B cell (primary cell): ENCODE measurements around the gene AKR7A2. TPM values are rescaled to one million over a fixed set of nuclear protein-coding genes. Genes with fewer than 3 reads are reported as not detected.
A peak's percentile ranks its signal among the peaks of the same experiment; 100 is the strongest.

Experiments
- ATAC-seq: fragments of 200-7000 bp; cut with Tn5 transposase; one replicate; pipeline ENCODE4 v1.10.0; 2021; ENCODE audit warnings: low read depth, mild to moderate bottlenecking, moderate number of reproducible peaks, moderate library complexity
- CTCF ChIA-PET: fragments of 350-600 bp; sonication (Branson Sonifier 250); formaldehyde crosslinking; loops from one replicate; lab custom pipeline; 2021; ENCODE audit warnings: antibody characterized with exemption, inconsistent platforms; lab: Charles Lee
- POLR2A ChIA-PET: fragments of 350-600 bp; sonication (Branson Sonifier 250); formaldehyde crosslinking; loops from one replicate; lab custom pipeline; 2021; ENCODE audit warnings: antibody characterized with exemption; lab: Charles Lee
- DNase-seq: peaks from one replicate; pipeline ENCODE4 v3.0.0; 2013
- H2AFZ ChIP-seq: 2 replicates; pipeline ENCODE4 v1.6.1; 2012; ENCODE audit warnings: mild to moderate bottlenecking, low read depth, low read length; ENCODE audit not compliant: insufficient read depth, poor library complexity, severe bottlenecking
- H3K27ac ChIP-seq, 2 donors: 1 replicate in 1 of 2; 2 replicates in 1 of 2; pipeline ENCODE4 v1.5.1; 2012 to 2013; ENCODE audit warnings: low read length in 2 of 2, mild to moderate bottlenecking in 2 of 2, moderate library complexity in 1 of 2
- H3K27me3 ChIP-seq, 4 experiments: fragments of 200-600 bp in 1 of 4; sonication (generic) in 1 of 4; replicated peaks in 1 of 4; 1 replicate in 2 of 4; 2 replicates in 2 of 4; pipeline versions ENCODE4 v1.6.1 to v1.7.0; 2013 to 2016; ENCODE audit warnings: low read length in 3 of 4, mild to moderate bottlenecking in 2 of 4, mixed read lengths in 1 of 4, moderate library complexity in 1 of 4; ENCODE audit not compliant: insufficient read depth in 4 of 4, control insufficient read depth in 3 of 4; ENCODE audit errors: control extremely low read depth in 1 of 4
- H3K36me3 ChIP-seq, 2 experiments: replicated peaks in 1 of 2; 1 replicate in 1 of 2; 2 replicates in 1 of 2; pipeline versions ENCODE4 v1.6.1 to v1.7.1; 2013; ENCODE audit warnings: low read length in 1 of 2; ENCODE audit not compliant: insufficient read depth in 2 of 2, control insufficient read depth in 1 of 2; ENCODE audit errors: control extremely low read depth in 1 of 2, extremely low read depth in 1 of 2
- H3K4me1 ChIP-seq, 2 donors: fragments of 200-600 bp in 1 of 2; sonication (generic) in 1 of 2; 1 replicate in 1 of 2; 2 replicates in 1 of 2; pipeline versions ENCODE4 v1.5.1 to v1.6.1; 2013 to 2017; ENCODE audit warnings: low read length in 2 of 2; ENCODE audit not compliant: control insufficient read depth in 2 of 2, insufficient read depth in 2 of 2
- H3K4me2 ChIP-seq: replicated peaks from 2 replicates; pipeline ENCODE3; 2012; ENCODE audit warnings: mild to moderate bottlenecking, low read depth, low read length; ENCODE audit not compliant: poor library complexity, severe bottlenecking
- H3K4me3 ChIP-seq, 5 experiments: fragments of 200-600 bp in 1 of 5; sonication (generic) in 1 of 5; 1 replicate in 3 of 5; 2 replicates in 2 of 5; pipeline versions ENCODE4 v1.5.1 to v1.7.0; 2011 to 2016; ENCODE audit warnings: low read length in 4 of 5, mild to moderate bottlenecking in 4 of 5, low read depth in 2 of 5, control low read depth in 1 of 5, moderate library complexity in 1 of 5; ENCODE audit not compliant: insufficient read depth in 1 of 5; ENCODE audit errors: control extremely low read depth in 1 of 5, extremely low read depth in 1 of 5
- H3K79me2 ChIP-seq: fragments of 200-600 bp; sonication (generic); one replicate; pipeline ENCODE4 v1.6.0; 2016; ENCODE audit warnings: low read length; ENCODE audit not compliant: control insufficient read depth, insufficient read depth
- H3K9ac ChIP-seq: fragments of 200-600 bp; sonication (generic); 2 replicates; pipeline ENCODE4 v1.6.1; 2017; ENCODE audit warnings: mild to moderate bottlenecking, low read length, moderate library complexity
- H3K9me3 ChIP-seq, 3 donors: one replicate each; pipeline versions ENCODE4 v1.6.1 to v1.7.1; 2013; ENCODE audit warnings: low read length in 2 of 3; ENCODE audit not compliant: control insufficient read depth in 2 of 3, insufficient read depth in 1 of 3; ENCODE audit errors: control extremely low read depth in 1 of 3
- H4K20me1 ChIP-seq: 2 replicates; pipeline ENCODE4 v1.6.0; 2012; ENCODE audit warnings: mild to moderate bottlenecking, low read length; ENCODE audit not compliant: insufficient read depth, control insufficient read depth, poor library complexity, severe bottlenecking
- H3K27ac Mint-ChIP-seq: one replicate; pipeline ENCODE4 v1.8.0; 2021; ENCODE audit warnings: mixed read lengths
- H3K27me3 Mint-ChIP-seq: one replicate; pipeline ENCODE4 v1.8.0; 2021; ENCODE audit warnings: mixed read lengths
- H3K4me1 Mint-ChIP-seq: one replicate; pipeline ENCODE4 v1.8.0; 2021; ENCODE audit warnings: mixed read lengths
- H3K4me3 Mint-ChIP-seq: one replicate; pipeline ENCODE4 v1.8.0; 2021; ENCODE audit warnings: mixed read lengths
- H3K9me3 Mint-ChIP-seq: one replicate; pipeline ENCODE4 v1.8.0; 2022; ENCODE audit warnings: mixed read lengths; ENCODE audit not compliant: insufficient read depth
- CTCF ChIP-seq: fragments of 200-600 bp; IDR thresholded peaks from one replicate; pipeline ENCODE4 v1.8.0; 2022; ENCODE audit warnings: antibody characterized with exemption, mild to moderate bottlenecking
- EZH2 ChIP-seq: IDR thresholded peaks from 2 replicates; pipeline ENCODE4 v1.6.1; 2012; ENCODE audit warnings: borderline replicate concordance, low read depth, mild to moderate bottlenecking, moderate library complexity, low read length; ENCODE audit not compliant: insufficient read depth, poor library complexity, severe bottlenecking
- WGBS: methylation state at CpG from one replicate; pipeline ENCODE4 v1.1.5; 2013; ENCODE audit warnings: missing lambda C conversion rate; ENCODE audit not compliant: insufficient coverage; 5-methylcytosine and 5-hydroxymethylcytosine counted together
- intact Hi-C: fragments of 100-400 bp; cut with micrococcal nuclease; formaldehyde crosslinking; loops from one replicate; pipeline ENCODE4 v1.10.0; 2022
- polyA minus RNA-seq: library from RNA; depleted of rRNA, polyadenylated mRNA; stranded (reverse); fragments of >200 nt; gene quantifications from 2 replicates; pipeline ENCODE4 v1.2.3, GENCODE V29; 2012
- polyA plus RNA-seq: library from polyadenylated mRNA; depleted of rRNA; stranded (reverse); fragments of >200 nt; gene quantifications from 2 replicates; pipeline ENCODE4 v1.2.3, GENCODE V29; 2012
- total RNA-seq, 2 donors: library from RNA; stranded (reverse); fragments of 120-200 nt in 1 of 2; gene quantifications; 1 replicate in 1 of 2; 2 replicates in 1 of 2; pipeline versions ENCODE4 v1.2.3 to v1.2.4, GENCODE V29; 2013 to 2022

The AKR7A2 gene
- 32.1 and 36.9 TPM in 2 replicates for total RNA-seq
- 31.5 TPM for total RNA-seq (2013)
- polyA plus RNA-seq, result 11.3 and 23.7 TPM in 2 replicates
- polyA minus RNA-seq, result 31.8 and 37.2 TPM in 2 replicates

- H3K4me1 ChIP-seq, result peaks cover 55 to 58% of the 10 kb centered on the region in 2 donors
- H3K27me3 ChIP-seq, result no peaks in the 10 kb centered on the region
- Mint-ChIP-seq H3K27me3 (no peaks in the 10 kb centered on the region), H3K9me3 (no peaks in the 10 kb centered on the region), H3K4me3 (peak within 1 kb of the TSS; percentile 88), H3K27ac (peak within 1 kb of the TSS; percentile 75), H3K4me1 (peaks cover 57% of the 10 kb centered on the region)
- H3K4me3 ChIP-seq, result peak within 1 kb of the TSS; percentile 26 to 91 (median 79)
- POLR2A ChIA-PET, result no interaction called here
- H3K79me2 ChIP-seq, result peaks cover 16% of the 10 kb centered on the region
- DNase-seq (peak; percentile 93), ATAC-seq (peak; percentile 89)
- TF ChIP-seq CTCF, result no peak
- no peak for TF ChIP-seq EZH2
- peak within 1 kb of the TSS; percentile 95 for H3K4me2 ChIP-seq
- under 1% methylated on average over 105 of the region's 105 CpGs for WGBS
- intact Hi-C loops, result loop anchor here (1.0 to 5.0 kb wide), 6 partner anchors 24 to 285 kb away; partner anchors contain the start of genes AKR7A3, EMC1, MRTO4 and UBR4
- peaks cover 0 to 11% of the 10 kb centered on the region in 2 experiments for H3K36me3 ChIP-seq
- H3K9ac ChIP-seq, result peak within 1 kb of the TSS; percentile 93
- peaks cover 19% of the 10 kb centered on the region for H4K20me1 ChIP-seq
- peak within 1 kb of the TSS; percentile 65 to 90 for H3K27ac ChIP-seq
- H3K9me3 ChIP-seq, result no peaks in the 10 kb centered on the region
- H2AFZ ChIP-seq, result peak within 1 kb of the TSS; percentile 97
- CTCF ChIA-PET, result interaction anchor here (0.7 to 1.2 kb wide), 2 partner anchors 24 to 285 kb away, joined by 3 read pairs; partner anchors contain the start of gene AKR7A3
Observed at GRCh38 chr1:19311931-19312781, at the start of gene AKR7A2, which contains the start of gene SLC66A1. AKR7A2 (minus strand) TSS chr1:19312144; CDS start chr1:19312124, 20 bp downstream. SLC66A1 (plus strand) TSS chr1:19312326; CDS start chr1:19317678, 5,352 bp downstream.
